WTC11 (cell line): Measurements from ENCODE around the gene GSTA4. TPM values are rescaled to one million over a fixed set of nuclear protein-coding genes. Genes with fewer than 3 reads are reported as not detected.

ENCODE experiments used
- ATAC-seq: fragments of 200-7000 bp; cut with Tn5 transposase; 2 replicates; pipeline ENCODE4 v1.10.0; 2021; ENCODE audit warnings: mild to moderate bottlenecking, moderate library complexity
- CTCF ChIA-PET: fragments of 300-600 bp; sonication (Branson Sonifier 250); formaldehyde crosslinking; loops from one replicate; lab custom pipeline; 2021; ENCODE audit warnings: antibody characterized with exemption; lab: Charles Lee
- POLR2A ChIA-PET: fragments of 350-600 bp; sonication (Branson Sonifier 250); formaldehyde crosslinking; loops from one replicate; lab custom pipeline; 2021; ENCODE audit warnings: antibody characterized with exemption; lab: Charles Lee
- DNase-seq: peaks from one replicate; pipeline ENCODE4 v3.0.0; 2021; ENCODE audit warnings: low spot score
- H3K27ac Mint-ChIP-seq: 2 replicates; pipeline ENCODE4 v1.8.0; 2021; ENCODE audit warnings: mixed read lengths
- H3K27me3 Mint-ChIP-seq: 2 replicates; pipeline ENCODE4 v1.8.0; 2021; ENCODE audit warnings: low read depth, mild to moderate bottlenecking, moderate library complexity, mixed read lengths
- H3K36me3 Mint-ChIP-seq: 2 replicates; pipeline ENCODE4 v1.8.0; 2021; ENCODE audit warnings: mixed read lengths
- H3K4me1 Mint-ChIP-seq: 2 replicates; pipeline ENCODE4 v1.8.0; 2022; ENCODE audit warnings: mixed read lengths
- H3K4me3 Mint-ChIP-seq: 2 replicates; pipeline ENCODE4 v1.8.0; 2021; ENCODE audit warnings: mild to moderate bottlenecking, moderate library complexity, mixed read lengths
- H3K9me3 Mint-ChIP-seq: 2 replicates; pipeline ENCODE4 v1.8.0; 2021; ENCODE audit warnings: mixed read lengths
- ELF4 ChIP-seq: sonication (generic); formaldehyde crosslinking; IDR thresholded peaks from 2 replicates; pipeline ENCODE4 v1.8.1; 2022; ENCODE audit warnings: low read depth, mild to moderate bottlenecking, moderate library complexity, missing genetic modification reagents
- NR1H2 ChIP-seq: sonication (generic); formaldehyde crosslinking; IDR thresholded peaks from 2 replicates; pipeline ENCODE4 v1.9.0; 2021; ENCODE audit warnings: mild to moderate bottlenecking, moderate library complexity, missing genetic modification reagents
- ZNF138 ChIP-seq: sonication (generic); formaldehyde crosslinking; conservative IDR thresholded peaks from 2 replicates; pipeline ENCODE4 v1.8.1; 2022; ENCODE audit warnings: mild to moderate bottlenecking, moderate library complexity, missing genetic modification reagents
- ZNF317 ChIP-seq: sonication (generic); formaldehyde crosslinking; IDR thresholded peaks from 2 replicates; pipeline ENCODE4 v1.8.1; 2023; ENCODE audit warnings: low read depth, mild to moderate bottlenecking, moderate library complexity, missing genetic modification reagents, borderline replicate concordance
- total RNA-seq: library from RNA; stranded (reverse); gene quantifications from 3 replicates; pipeline ENCODE4 v1.2.3, GENCODE V29; 2021
- TF ChIP-seq, protein P1 (sequence below): sonication (generic); formaldehyde crosslinking; IDR thresholded peaks from 2 replicates; pipeline ENCODE4 v1.8.1; 2023; ENCODE audit warnings: mild to moderate bottlenecking, missing genetic modification reagents, moderate library complexity
- TF ChIP-seq, protein P2 (sequence below): sonication (generic); formaldehyde crosslinking; IDR thresholded peaks from 2 replicates; pipeline ENCODE4 v1.8.1; 2023; ENCODE audit warnings: mild to moderate bottlenecking, missing genetic modification reagents, borderline replicate concordance
- TF ChIP-seq, protein P3 (sequence below): sonication (generic); formaldehyde crosslinking; IDR thresholded peaks from 2 replicates; pipeline ENCODE4 v1.8.1; 2023; ENCODE audit warnings: mild to moderate bottlenecking, missing genetic modification reagents, moderate library complexity
- TF ChIP-seq, protein P4 (sequence below): fragments of 250-450 bp; sonication (Bioruptor Pico); IDR thresholded peaks from 2 replicates; pipeline ENCODE4 v2.1.2; 2022; ENCODE audit warnings: mild to moderate bottlenecking, moderate library complexity
- TF ChIP-seq, protein P5 (sequence below): sonication (generic); formaldehyde crosslinking; IDR thresholded peaks from 2 replicates; pipeline ENCODE4 v1.8.0; 2023; ENCODE audit warnings: missing genetic modification reagents, mild to moderate bottlenecking, borderline replicate concordance
- TF ChIP-seq, protein P6 (sequence below): sonication (generic); formaldehyde crosslinking; IDR thresholded peaks from 2 replicates; pipeline ENCODE4 v1.8.0; 2022; ENCODE audit warnings: mild to moderate bottlenecking, missing genetic modification reagents

Gene GSTA4
- total RNA-seq, 1 experiment from 2014 or later = 12.6 TPM

DNA sequence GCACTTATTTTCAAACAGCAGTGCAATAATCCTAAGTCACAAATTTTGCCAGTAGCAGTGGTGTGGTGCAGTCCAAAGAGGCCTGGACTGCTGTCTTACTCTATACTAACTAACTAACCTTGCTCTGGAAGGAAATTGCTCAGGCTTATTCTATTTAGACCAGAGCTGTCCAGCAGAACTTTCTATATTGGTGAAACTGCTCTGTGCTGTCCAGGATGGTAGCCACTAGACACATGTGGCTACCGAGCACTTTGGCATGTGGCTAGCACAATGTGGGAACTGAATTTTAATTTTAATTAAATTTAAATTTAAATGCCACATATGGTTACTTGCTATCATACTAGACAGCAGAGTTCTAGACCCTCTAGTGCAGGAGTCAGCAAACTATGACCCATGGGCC, 43.1 kb upstream of the GSTA4 start (continued):
- no peak for TF ChIP-seq ZNF138 (CRISPR knock-in tag)

DNA sequence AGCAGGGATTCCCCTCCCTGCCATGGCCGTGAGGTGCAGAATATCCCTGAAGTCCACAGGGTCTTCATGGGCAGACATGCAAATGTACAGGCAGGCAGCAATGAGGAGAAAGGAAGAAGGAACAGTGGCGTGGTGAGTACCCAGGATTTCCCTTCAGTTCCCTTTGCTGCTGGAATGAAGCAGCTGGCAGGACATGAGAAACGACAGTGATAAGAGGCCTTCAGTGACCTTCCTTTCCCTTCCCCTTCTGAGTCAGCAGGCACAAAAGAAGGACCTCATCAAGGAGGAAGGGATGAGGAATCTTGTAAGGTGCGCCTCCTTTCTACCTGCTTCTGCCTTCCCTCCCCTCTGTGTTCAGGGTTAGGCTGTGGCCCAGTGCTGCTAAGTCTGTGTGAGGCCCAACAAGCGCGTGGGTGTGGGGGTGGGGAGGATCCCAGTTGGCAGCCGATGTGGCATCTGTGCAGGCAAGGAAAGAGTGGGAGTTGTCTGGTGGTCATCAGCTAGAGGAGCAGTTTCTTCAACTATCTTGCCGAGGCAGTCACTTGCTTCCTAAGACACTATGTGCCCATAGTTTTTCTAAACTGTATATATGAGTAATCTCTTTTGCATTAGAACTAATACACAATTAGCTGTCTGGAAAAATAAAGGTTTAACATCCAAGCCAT, 40.6 kb upstream of the GSTA4 start:
- no peaks in the 10 kb centered on the region for H3K27me3 Mint-ChIP-seq
- no peak overlapping the region for H3K27ac Mint-ChIP-seq
- H3K4me1 Mint-ChIP-seq = no peaks in the 10 kb centered on the region
- ChIA-PET POLR2A (interaction anchor here (0.7 kb wide), 1 partner anchor 175 kb away, joined by 3 read pairs; no protein-coding TSS in a partner anchor), CTCF (no interaction called here)
- ATAC-seq = no peak
- no peaks in the 10 kb centered on the region for H3K9me3 Mint-ChIP-seq
- no peak overlapping the region for H3K4me3 Mint-ChIP-seq
- TF ChIP-seq ZNF138 (CRISPR knock-in tag) (no peak), NR1H2 (CRISPR knock-in tag) (no peak), ZNF317 (no peak), ELF4 (CRISPR knock-in tag) (no peak)
- TF ChIP-seq, protein P1, sequence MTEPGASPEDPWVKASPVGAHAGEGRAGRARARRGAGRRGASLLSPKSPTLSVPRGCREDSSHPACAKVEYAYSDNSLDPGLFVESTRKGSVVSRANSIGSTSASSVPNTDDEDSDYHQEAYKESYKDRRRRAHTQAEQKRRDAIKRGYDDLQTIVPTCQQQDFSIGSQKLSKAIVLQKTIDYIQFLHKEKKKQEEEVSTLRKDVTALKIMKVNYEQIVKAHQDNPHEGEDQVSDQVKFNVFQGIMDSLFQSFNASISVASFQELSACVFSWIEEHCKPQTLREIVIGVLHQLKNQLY = no peak
- TF ChIP-seq, protein P2, sequence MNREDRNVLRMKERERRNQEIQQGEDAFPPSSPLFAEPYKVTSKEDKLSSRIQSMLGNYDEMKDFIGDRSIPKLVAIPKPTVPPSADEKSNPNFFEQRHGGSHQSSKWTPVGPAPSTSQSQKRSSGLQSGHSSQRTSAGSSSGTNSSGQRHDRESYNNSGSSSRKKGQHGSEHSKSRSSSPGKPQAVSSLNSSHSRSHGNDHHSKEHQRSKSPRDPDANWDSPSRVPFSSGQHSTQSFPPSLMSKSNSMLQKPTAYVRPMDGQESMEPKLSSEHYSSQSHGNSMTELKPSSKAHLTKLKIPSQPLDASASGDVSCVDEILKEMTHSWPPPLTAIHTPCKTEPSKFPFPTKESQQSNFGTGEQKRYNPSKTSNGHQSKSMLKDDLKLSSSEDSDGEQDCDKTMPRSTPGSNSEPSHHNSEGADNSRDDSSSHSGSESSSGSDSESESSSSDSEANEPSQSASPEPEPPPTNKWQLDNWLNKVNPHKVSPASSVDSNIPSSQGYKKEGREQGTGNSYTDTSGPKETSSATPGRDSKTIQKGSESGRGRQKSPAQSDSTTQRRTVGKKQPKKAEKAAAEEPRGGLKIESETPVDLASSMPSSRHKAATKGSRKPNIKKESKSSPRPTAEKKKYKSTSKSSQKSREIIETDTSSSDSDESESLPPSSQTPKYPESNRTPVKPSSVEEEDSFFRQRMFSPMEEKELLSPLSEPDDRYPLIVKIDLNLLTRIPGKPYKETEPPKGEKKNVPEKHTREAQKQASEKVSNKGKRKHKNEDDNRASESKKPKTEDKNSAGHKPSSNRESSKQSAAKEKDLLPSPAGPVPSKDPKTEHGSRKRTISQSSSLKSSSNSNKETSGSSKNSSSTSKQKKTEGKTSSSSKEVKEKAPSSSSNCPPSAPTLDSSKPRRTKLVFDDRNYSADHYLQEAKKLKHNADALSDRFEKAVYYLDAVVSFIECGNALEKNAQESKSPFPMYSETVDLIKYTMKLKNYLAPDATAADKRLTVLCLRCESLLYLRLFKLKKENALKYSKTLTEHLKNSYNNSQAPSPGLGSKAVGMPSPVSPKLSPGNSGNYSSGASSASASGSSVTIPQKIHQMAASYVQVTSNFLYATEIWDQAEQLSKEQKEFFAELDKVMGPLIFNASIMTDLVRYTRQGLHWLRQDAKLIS (CRISPR knock-in tag) = no peak
- TF ChIP-seq, protein P3, sequence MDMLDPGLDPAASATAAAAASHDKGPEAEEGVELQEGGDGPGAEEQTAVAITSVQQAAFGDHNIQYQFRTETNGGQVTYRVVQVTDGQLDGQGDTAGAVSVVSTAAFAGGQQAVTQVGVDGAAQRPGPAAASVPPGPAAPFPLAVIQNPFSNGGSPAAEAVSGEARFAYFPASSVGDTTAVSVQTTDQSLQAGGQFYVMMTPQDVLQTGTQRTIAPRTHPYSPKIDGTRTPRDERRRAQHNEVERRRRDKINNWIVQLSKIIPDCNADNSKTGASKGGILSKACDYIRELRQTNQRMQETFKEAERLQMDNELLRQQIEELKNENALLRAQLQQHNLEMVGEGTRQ (CRISPR knock-in tag) = no peak
- TF ChIP-seq, protein P4, sequence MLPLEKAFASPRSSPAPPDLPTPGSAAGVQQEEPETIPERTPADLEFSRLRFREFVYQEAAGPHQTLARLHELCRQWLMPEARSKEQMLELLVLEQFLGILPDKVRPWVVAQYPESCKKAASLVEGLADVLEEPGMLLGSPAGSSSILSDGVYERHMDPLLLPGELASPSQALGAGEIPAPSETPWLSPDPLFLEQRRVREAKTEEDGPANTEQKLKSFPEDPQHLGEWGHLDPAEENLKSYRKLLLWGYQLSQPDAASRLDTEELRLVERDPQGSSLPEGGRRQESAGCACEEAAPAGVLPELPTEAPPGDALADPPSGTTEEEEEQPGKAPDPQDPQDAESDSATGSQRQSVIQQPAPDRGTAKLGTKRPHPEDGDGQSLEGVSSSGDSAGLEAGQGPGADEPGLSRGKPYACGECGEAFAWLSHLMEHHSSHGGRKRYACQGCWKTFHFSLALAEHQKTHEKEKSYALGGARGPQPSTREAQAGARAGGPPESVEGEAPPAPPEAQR = no peak
- TF ChIP-seq, protein P5, sequence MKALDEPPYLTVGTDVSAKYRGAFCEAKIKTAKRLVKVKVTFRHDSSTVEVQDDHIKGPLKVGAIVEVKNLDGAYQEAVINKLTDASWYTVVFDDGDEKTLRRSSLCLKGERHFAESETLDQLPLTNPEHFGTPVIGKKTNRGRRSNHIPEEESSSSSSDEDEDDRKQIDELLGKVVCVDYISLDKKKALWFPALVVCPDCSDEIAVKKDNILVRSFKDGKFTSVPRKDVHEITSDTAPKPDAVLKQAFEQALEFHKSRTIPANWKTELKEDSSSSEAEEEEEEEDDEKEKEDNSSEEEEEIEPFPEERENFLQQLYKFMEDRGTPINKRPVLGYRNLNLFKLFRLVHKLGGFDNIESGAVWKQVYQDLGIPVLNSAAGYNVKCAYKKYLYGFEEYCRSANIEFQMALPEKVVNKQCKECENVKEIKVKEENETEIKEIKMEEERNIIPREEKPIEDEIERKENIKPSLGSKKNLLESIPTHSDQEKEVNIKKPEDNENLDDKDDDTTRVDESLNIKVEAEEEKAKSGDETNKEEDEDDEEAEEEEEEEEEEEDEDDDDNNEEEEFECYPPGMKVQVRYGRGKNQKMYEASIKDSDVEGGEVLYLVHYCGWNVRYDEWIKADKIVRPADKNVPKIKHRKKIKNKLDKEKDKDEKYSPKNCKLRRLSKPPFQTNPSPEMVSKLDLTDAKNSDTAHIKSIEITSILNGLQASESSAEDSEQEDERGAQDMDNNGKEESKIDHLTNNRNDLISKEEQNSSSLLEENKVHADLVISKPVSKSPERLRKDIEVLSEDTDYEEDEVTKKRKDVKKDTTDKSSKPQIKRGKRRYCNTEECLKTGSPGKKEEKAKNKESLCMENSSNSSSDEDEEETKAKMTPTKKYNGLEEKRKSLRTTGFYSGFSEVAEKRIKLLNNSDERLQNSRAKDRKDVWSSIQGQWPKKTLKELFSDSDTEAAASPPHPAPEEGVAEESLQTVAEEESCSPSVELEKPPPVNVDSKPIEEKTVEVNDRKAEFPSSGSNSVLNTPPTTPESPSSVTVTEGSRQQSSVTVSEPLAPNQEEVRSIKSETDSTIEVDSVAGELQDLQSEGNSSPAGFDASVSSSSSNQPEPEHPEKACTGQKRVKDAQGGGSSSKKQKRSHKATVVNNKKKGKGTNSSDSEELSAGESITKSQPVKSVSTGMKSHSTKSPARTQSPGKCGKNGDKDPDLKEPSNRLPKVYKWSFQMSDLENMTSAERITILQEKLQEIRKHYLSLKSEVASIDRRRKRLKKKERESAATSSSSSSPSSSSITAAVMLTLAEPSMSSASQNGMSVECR (CRISPR knock-in tag) = no peak
- TF ChIP-seq, protein P6, sequence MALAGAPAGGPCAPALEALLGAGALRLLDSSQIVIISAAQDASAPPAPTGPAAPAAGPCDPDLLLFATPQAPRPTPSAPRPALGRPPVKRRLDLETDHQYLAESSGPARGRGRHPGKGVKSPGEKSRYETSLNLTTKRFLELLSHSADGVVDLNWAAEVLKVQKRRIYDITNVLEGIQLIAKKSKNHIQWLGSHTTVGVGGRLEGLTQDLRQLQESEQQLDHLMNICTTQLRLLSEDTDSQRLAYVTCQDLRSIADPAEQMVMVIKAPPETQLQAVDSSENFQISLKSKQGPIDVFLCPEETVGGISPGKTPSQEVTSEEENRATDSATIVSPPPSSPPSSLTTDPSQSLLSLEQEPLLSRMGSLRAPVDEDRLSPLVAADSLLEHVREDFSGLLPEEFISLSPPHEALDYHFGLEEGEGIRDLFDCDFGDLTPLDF (CRISPR knock-in tag) = no peak
- no peak for DNase-seq
- H3K36me3 Mint-ChIP-seq = peaks cover 31% of the 10 kb centered on the region
